K562 (cell line): ENCODE measurements around the gene GLRA1.

ENCODE experiments used
- CREB1 ChIP-seq, 2 experiments: sonication (generic) in 1 of 2; formaldehyde crosslinking in 1 of 2; IDR thresholded peaks; 2 replicates each; pipeline versions ENCODE4 v1.6.1 to v1.8.0; 2012 to 2022; ENCODE audit warnings: inconsistent platforms in 1 of 2, mild to moderate bottlenecking in 1 of 2, missing genetic modification reagents in 1 of 2, moderate library complexity in 1 of 2
- GABPA ChIP-seq: fragments of 200-800 bp; sonication (Bioruptor generic); conservative IDR thresholded peaks from 2 replicates; pipeline ENCODE4 v1.6.1; 2016; ENCODE audit warnings: low read depth, missing genetic modification characterization, missing compliant biosample characterization
- POLR2A ChIP-seq: fragments of 450-650 bp; conservative IDR thresholded peaks from 2 replicates; pipeline ENCODE4 v1.6.1; 2016
- POLR2AphosphoS5 ChIP-seq: IDR thresholded peaks from 2 replicates; pipeline ENCODE4 v1.6.1; 2011; ENCODE audit warnings: mild to moderate bottlenecking, low read depth, low read length, moderate library complexity; ENCODE audit not compliant: control insufficient read depth, insufficient read depth
- SIN3A ChIP-seq, 2 experiments: fragments of 150-350 bp in 1 of 2; IDR thresholded peaks; 2 replicates each; pipeline ENCODE4 v1.6.1; 2011 to 2016; ENCODE audit warnings: borderline replicate concordance in 2 of 2, low read depth in 2 of 2, low read length in 2 of 2, mild to moderate bottlenecking in 2 of 2, moderate library complexity in 2 of 2; ENCODE audit not compliant: control insufficient read depth in 1 of 2
- TCFL5 ChIP-seq: fragments of 250-450 bp; sonication (Bioruptor Pico); conservative IDR thresholded peaks from 2 replicates; pipeline ENCODE4 v1.6.1; 2021; ENCODE audit warnings: mild to moderate bottlenecking, moderate library complexity, matching md5 sums
- TF ChIP-seq, protein P1 (sequence below): fragments of 450-650 bp; IDR thresholded peaks from 2 replicates; pipeline ENCODE4 v1.6.1; 2018; ENCODE audit warnings: mild to moderate bottlenecking, low read depth; ENCODE audit not compliant: partially characterized antibody
- TF ChIP-seq, protein P2 (sequence below), 3 experiments: IDR thresholded peaks in 2 of 3; conservative IDR thresholded peaks in 1 of 3; 2 replicates each; pipeline ENCODE4 v1.5.1; 2011 to 2012; ENCODE audit warnings: low read length in 3 of 3, mild to moderate bottlenecking in 3 of 3, control low read depth in 2 of 3, improper control_type of control experiment in 1 of 3, inconsistent platforms in 1 of 3, low read depth in 1 of 3, mixed read lengths in 1 of 3, moderate library complexity in 1 of 3; ENCODE audit not compliant: insufficient read depth in 2 of 3

DNA sequence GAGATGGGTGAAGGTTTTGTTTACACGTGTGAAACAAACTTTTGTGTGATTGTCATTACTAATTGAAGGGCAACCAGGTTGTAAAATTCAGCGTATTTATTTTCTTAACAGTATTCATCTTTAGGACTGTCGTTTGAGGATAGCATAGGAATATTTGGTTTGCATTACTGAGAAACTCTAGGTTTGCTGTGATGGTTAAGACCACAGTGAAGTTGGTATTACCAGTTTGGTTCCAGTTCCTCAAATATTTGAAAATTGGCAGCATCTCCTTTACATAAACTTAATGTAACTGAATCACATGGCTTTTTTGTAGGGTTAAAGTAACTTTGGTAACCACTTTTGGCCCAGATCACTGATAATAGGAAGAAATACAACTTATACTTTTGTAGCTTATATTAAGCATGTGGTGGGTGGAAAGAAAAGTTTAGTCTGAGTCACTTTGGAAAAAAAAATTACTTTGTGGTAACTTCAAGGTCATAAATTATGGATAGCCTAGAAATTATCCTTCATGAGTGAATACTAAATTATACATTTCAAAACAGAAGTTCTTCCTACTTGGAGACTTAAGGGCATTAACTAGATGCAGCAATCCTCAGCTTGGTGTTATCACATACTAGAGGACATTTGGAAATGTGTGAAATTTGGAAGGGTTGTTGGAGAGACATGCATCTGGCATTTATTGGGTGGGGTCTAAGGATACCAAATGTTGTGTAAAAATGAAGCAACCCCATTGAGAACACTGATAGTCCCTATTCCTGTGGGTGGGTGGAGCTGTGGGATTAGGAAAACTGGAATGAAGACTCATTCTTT lies 119.0 kb downstream of the GLRA1 start:
- TF ChIP-seq GABPA, result no peak
- TF ChIP-seq, protein P1, sequence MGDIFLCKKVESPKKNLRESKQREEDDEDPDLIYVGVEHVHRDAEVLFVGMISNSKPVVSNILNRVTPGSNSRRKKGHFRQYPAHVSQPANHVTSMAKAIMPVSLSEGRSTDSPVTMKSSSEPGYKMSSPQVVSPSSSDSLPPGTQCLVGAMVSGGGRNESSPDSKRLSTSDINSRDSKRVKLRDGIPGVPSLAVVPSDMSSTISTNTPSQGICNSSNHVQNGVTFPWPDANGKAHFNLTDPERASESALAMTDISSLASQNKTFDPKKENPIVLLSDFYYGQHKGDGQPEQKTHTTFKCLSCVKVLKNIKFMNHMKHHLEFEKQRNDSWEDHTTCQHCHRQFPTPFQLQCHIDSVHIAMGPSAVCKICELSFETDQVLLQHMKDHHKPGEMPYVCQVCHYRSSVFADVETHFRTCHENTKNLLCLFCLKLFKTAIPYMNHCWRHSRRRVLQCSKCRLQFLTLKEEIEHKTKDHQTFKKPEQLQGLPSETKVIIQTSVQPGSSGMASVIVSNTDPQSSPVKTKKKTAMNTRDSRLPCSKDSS, result no peak
- no peak for TF ChIP-seq POLR2AphosphoS5
- TF ChIP-seq TCFL5 (CRISPR knock-in tag), result no peak
- no peak for TF ChIP-seq POLR2A
- TF ChIP-seq SIN3A (IDR thresholded peaks at IDR 0.05; ENCODE audit: borderline replicate concordance in 2 of 2, control insufficient read depth in 1 of 2, low read depth in 2 of 2, low read length in 2 of 2), result no peak
- TF ChIP-seq, protein P2, sequence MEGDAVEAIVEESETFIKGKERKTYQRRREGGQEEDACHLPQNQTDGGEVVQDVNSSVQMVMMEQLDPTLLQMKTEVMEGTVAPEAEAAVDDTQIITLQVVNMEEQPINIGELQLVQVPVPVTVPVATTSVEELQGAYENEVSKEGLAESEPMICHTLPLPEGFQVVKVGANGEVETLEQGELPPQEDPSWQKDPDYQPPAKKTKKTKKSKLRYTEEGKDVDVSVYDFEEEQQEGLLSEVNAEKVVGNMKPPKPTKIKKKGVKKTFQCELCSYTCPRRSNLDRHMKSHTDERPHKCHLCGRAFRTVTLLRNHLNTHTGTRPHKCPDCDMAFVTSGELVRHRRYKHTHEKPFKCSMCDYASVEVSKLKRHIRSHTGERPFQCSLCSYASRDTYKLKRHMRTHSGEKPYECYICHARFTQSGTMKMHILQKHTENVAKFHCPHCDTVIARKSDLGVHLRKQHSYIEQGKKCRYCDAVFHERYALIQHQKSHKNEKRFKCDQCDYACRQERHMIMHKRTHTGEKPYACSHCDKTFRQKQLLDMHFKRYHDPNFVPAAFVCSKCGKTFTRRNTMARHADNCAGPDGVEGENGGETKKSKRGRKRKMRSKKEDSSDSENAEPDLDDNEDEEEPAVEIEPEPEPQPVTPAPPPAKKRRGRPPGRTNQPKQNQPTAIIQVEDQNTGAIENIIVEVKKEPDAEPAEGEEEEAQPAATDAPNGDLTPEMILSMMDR (IDR thresholded peaks at IDR 0.05 in 2 of 3, conservative IDR thresholded peaks at IDR 0.05 in 1 of 3; ENCODE audit: insufficient read depth in 2 of 3, low read depth in 1 of 3, low read length in 3 of 3), result no peak
- TF ChIP-seq CREB1 (IDR thresholded peaks at IDR 0.05), result no peak
- no peak for TF ChIP-seq CREB1 (CRISPR knock-in tag; IDR thresholded peaks at IDR 0.05)
